Stimulated activated CD8-positive, alpha-beta memory T cell treated with anti-CD3 and anti-CD28 coated beads, Interleukin-7, amount 100 ng/mL, for 1 hour (primary cell): ENCODE data around the gene BBX.
"Not testable (repeated sequence)": the region's sequence is repeated elsewhere in the genome, so short reads cannot be mapped to it uniquely, and the experiment has no call there.

Source experiments
- DNase-seq, 2 donors: peaks; one replicate each; pipeline ENCODE4 v3.0.0-alpha.2; 2020; ENCODE audit warnings: low read depth in 2 of 2

The BBX gene

DNA sequence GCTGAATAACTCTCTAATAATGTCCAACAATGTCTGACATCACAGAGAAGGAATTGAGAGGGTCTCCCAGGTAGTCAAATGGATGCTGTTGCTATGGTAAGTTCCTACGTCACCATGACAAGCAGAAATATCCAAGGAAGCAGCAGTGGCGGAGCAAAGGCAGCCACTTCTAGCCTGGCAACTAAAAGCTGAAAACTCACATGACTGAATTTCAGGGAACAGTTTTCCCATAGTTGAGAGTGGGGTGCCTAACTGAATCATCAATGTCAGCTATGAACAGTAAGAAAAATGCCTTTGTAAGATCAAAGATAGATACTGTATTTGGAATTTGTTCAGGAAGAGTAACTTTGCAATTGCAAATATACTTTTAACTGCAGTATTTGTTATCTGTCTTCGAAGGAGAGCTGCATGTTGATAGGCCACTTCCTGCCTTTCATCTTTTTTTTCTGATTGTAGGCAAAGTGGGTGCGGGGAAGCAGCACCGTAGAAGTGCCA lies 161.7 kb downstream of the BBX start:
- no peak for DNase-seq

GRCh38 chr3:107685383-107685782 lies 162.6 kb downstream of the BBX start:
- DNase-seq: no peak

- no peak for DNase-seq
These were observed 164.4 kb downstream of the BBX start for GRCh38 chr3:107687056-107687581.

DNA sequence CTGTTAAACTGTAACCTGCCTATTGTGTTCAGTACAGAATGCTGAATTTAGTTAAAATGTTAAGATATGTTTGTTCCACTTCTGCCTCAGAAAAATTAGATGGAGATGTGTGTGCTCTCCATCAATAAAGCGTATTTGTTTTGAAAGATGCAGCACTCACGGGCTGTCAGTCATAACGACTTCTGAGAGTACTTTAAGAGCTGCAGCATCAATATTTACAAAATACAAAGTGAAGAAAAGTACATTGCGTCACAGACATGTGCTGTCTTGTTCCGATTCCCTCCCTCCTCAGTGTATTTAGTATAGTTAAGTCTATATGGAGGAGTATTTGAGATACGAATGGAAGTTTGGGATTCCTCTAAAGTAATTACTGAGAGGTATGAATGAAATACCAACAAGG lies 166.6 kb downstream of the BBX start:
- no peak for DNase-seq

GRCh38 chr3:107690522-107691138 lies 167.9 kb downstream of the BBX start:
- no peak for DNase-seq

DNA sequence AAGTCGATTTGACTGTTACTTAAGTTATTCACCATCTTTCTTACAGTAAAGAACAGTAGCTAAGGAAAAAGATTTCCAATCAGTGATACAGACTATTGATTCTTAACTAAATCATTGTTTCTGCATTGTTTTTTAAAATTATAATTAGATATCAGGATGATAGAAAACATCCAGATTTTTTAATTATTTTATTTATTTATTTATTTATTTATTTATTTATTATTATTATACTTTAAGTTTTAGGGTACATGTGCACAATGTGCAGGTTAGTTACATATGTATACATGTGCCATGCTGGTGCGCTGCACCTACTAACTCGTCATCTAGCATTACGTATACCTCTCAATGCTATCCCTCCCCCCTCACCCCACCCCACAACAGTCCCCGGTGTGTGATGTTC lies 169.2 kb downstream of the BBX start:
- not testable (repeated sequence) for DNase-seq

GRCh38 chr3:107697348-107697747 lies 174.6 kb downstream of the BBX start:
- not testable (repeated sequence) for DNase-seq

DNA sequence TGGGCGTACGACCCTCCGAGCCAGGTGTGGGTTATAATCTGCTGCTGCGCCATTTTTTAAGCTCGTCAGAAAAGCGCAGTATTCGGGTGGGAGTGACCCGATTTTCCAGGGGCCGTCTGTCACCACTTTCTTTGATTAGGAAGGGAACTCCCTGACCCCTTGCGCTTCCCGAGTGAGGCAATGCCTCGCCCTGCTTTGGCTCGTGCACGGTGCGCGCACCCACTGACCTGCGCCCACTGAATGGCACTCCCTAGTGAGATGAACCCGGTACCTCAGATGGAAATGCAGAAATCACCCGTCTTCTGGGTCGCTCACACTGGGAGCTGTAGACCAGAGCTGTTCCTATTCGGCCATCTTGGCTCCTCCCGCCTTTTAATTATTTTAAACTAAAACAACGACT lies 175.1 kb downstream of the BBX start:
- not testable (repeated sequence) for DNase-seq

- no peak for DNase-seq
These were observed 176.9 kb downstream of the BBX start for GRCh38 chr3:107699682-107700081.

DNA sequence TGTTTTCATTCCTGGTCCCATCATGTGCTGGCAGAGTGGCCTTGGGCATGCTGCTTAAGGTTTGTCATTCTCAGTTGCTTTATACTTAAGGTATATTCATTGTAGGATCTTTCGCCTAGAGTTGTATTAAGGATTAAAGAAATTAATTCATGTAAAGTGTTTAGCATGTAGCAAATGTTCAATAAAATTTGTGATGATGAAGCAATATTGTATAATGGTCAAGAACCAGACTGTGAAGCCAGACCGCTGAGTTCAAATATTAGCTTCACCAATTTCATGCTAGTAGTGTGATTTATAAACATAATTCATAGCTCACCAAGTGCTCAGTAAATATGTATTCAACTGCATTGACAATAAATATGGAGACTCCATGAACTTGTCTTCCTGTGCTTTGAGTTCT lies 178.5 kb downstream of the BBX start:
- DNase-seq: no peak

GRCh38 chr3:107704477-107704876 lies 181.7 kb downstream of the BBX start:
- DNase-seq: no peak

GRCh38 chr3:107705046-107705445 lies 182.3 kb downstream of the BBX start:
- DNase-seq: no peak

GRCh38 chr3:107710851-107711250 lies 188.1 kb downstream of the BBX start:
- no peak for DNase-seq

DNA sequence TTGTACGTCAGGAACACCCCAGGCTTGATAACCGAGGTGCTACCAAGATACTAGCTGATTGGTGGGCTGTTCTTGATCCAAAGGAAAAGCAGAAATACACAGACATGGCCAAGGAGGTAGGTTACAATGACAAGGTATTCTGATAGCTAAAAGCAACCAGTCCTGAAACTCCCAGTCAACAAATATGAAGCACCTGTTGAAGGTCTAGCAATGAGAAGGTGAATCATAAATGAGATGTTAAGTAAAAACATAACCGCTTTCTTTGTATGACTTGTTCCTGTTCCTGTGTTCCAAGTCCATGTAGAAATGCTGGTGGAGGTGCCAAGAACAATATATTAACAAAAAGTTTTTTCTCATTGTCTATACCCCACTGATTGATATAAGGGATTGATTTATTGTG lies 194.0 kb downstream of the BBX start:
- DNase-seq: no peak

GRCh38 chr3:107718547-107718946 lies 195.8 kb downstream of the BBX start:
- DNase-seq: no peak

- no peak for DNase-seq
These were observed 204.3 kb downstream of the BBX start for GRCh38 chr3:107727102-107727501.

GRCh38 chr3:107729686-107730085 lies 206.9 kb downstream of the BBX start:
- no peak for DNase-seq

GRCh38 chr3:107734317-107734716 lies 211.6 kb downstream of the BBX start:
- no peak for DNase-seq

- no peak for DNase-seq
These were observed 215.2 kb downstream of the BBX start for GRCh38 chr3:107737914-107738313.

DNA sequence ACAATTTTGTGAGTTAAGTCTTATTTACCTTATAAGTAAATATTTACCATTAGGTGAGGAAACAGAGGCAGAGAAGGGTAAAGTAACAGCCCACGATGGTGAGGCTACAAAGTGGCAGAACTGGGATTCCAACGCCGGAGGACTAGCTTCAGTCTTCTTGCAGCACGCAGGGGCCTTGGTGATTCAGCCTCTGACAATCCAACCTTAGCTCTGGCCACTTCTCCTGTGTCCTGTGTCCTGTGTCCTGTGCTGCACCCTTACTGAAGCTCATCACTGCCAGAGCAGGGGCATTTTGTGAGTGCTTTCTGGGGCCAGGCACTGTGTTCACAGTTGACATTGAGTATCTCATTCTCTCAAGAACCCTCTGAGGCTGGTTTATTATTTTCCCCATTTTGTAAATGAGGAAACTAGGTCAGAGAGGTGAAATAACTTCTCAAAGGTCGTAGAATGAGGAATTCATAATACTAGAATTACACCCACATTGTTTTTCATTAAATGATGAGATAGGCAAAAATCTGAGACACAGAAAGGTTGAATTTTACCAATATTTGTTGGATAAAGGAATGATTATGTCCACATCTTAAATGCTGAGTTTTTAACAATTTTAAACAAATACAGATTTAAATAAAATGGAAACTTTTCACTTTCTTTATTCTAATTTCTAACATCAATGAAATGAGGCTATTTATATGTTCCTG lies 215.9 kb downstream of the BBX start:
- no peak for DNase-seq

- no peak for DNase-seq
These were observed 216.5 kb downstream of the BBX start for GRCh38 chr3:107739227-107739626.

- DNase-seq: no peak
These were observed 218.5 kb downstream of the BBX start for GRCh38 chr3:107740992-107741896.
